Psoas muscle (tissue), 8 donors: ENCODE measurements around the gene OR2A5. TPM values are rescaled to one million over a fixed set of nuclear protein-coding genes. Genes with fewer than 3 reads are reported as not detected.

Experiments
- ATAC-seq, 4 donors: fragments of 200-7000 bp; cut with Tn5 transposase; one replicate each; pipeline ENCODE4 v1.9.1; 2020; ENCODE audit warnings: moderate library complexity in 3 of 4, mild to moderate bottlenecking in 2 of 4
- DNase-seq, 2 donors: peaks; one replicate each; pipeline ENCODE4 v3.0.0-alpha.2; 2020
- H3K27ac ChIP-seq: fragments of 200-600 bp; one replicate; pipeline ENCODE4 v1.8.0; 2022
- H3K27me3 ChIP-seq, 3 donors: fragments of 200-600 bp in 1 of 3; one replicate each; pipeline versions ENCODE4 v1.6.1 to v1.8.0; 2013 to 2022; ENCODE audit warnings: low read length in 2 of 3, mild to moderate bottlenecking in 2 of 3, moderate library complexity in 1 of 3; ENCODE audit not compliant: insufficient read depth in 3 of 3
- H3K36me3 ChIP-seq, 2 donors: fragments of 200-600 bp in 1 of 2; one replicate each; pipeline versions ENCODE4 v1.6.1 to v1.8.0; 2013 to 2022; ENCODE audit warnings: low read depth in 1 of 2, mild to moderate bottlenecking in 1 of 2, moderate library complexity in 1 of 2; ENCODE audit not compliant: insufficient read depth in 1 of 2
- H3K4me1 ChIP-seq: fragments of 200-600 bp; one replicate; pipeline ENCODE4 v1.8.0; 2022
- H3K4me3 ChIP-seq: fragments of 200-600 bp; one replicate; pipeline ENCODE4 v1.8.0; 2022; ENCODE audit warnings: mild to moderate bottlenecking
- H3K9me3 ChIP-seq: fragments of 200-600 bp; one replicate; pipeline ENCODE4 v1.8.0; 2022
- WGBS, 3 donors: extraction: QIAGEN DNeasy Blood & Tissue Kit; methylation state at CpG; one replicate each; pipeline versions ENCODE4 v1.1.6 to v1.1.7; 2013; 5-methylcytosine and 5-hydroxymethylcytosine counted together
- intact Hi-C, 2 donors: fragments of 100-400 bp; cut with DNase I; formaldehyde crosslinking; loops; one replicate each; pipeline versions ENCODE4 v1.11.0 to v1.14.2; 2022
- long read RNA-seq, 2 donors: library from polyadenylated mRNA; unstranded; transcript quantifications; one replicate each; pipeline ENCODE4 v2.0.0, GENCODE V29; 2021
- polyA plus RNA-seq, 3 donors: library from polyadenylated mRNA; stranded (reverse); fragments of 200-250 nt; gene quantifications; one replicate each; pipeline ENCODE4 v1.2.3, GENCODE V29; 2013
- total RNA-seq, 4 donors: library from RNA; stranded (reverse); fragmentation: NEBNext Ultra II Directional in 2 of 4; extraction: Animal tissue kit (Norgen Biotek cat#: 25700) in 2 of 4; gene quantifications; one replicate each; pipeline versions ENCODE4 v1.2.1 to v1.2.4, GENCODE V29; 2021 to 2023
- TF ChIP-seq, protein P1 (sequence below): fragments of 200-600 bp; IDR thresholded peaks from one replicate; pipeline ENCODE4 v1.8.0; 2022; ENCODE audit warnings: antibody characterized with exemption
- donor health status: healthy with polysubstance abuse.
- donor health status: DM: no; HTN: no; CAD: no; lungs with moderate emphysema.
- donor health status: Bipolar disorder and iron deficiency.
- donor health status: healthy.
- donor health status: DM: yes; HTN: yes; CAD: no.
- donor health status: DM: no; HTN: no; CAD: no.
- donor health status: DM: no; HTN: no; CAD: no.
- donor health status: DM: yes; HTN: yes; CAD: no.

Gene OR2A5, protein sequence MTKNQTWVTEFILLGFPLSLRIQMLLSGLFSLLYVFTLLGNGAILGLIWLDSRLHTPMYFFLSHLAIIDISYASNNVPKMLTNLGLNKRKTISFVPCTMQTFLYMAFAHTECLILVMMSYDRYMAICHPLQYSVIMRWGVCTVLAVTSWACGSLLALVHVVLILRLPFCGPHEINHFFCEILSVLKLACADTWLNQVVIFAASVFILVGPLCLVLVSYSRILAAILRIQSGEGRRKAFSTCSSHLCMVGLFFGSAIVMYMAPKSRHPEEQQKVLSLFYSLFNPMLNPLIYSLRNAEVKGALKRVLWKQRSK
- not detected for total RNA-seq
- polyA plus RNA-seq: not detected
- long read RNA-seq, donor 1: 0 reads
- long read RNA-seq, donor 2: 0 reads

- ATAC-seq (no peak), DNase-seq (no peak)
- Histone ChIP-seq H3K27ac (no peak within 1 kb of the TSS), H3K36me3 (no peaks in the 10 kb centered on the region), H3K4me3 (no peak within 1 kb of the TSS), H3K27me3 (no peaks in the 10 kb centered on the region), H3K4me1 (no peaks in the 10 kb centered on the region), H3K9me3 (no peaks in the 10 kb centered on the region)
- TF ChIP-seq, protein P1, sequence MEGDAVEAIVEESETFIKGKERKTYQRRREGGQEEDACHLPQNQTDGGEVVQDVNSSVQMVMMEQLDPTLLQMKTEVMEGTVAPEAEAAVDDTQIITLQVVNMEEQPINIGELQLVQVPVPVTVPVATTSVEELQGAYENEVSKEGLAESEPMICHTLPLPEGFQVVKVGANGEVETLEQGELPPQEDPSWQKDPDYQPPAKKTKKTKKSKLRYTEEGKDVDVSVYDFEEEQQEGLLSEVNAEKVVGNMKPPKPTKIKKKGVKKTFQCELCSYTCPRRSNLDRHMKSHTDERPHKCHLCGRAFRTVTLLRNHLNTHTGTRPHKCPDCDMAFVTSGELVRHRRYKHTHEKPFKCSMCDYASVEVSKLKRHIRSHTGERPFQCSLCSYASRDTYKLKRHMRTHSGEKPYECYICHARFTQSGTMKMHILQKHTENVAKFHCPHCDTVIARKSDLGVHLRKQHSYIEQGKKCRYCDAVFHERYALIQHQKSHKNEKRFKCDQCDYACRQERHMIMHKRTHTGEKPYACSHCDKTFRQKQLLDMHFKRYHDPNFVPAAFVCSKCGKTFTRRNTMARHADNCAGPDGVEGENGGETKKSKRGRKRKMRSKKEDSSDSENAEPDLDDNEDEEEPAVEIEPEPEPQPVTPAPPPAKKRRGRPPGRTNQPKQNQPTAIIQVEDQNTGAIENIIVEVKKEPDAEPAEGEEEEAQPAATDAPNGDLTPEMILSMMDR: no peak
- intact Hi-C loops: no loop called here
- WGBS, 3 donors: 16 to 23% (median 18%) methylated on average over 1 of the region's 1 CpG
Observed at GRCh38 chr7:144048648-144049047, at the start of gene OR2A5. Gene OR2A5, plus strand, starts transcription at chr7:144048948. Its CDS starts 1,454 bp downstream, at chr7:144050402.

GRCh38 chr7:144000020-144000419 lies 48.7 kb upstream of the OR2A5 start, which contains the start of gene OR6B1:
Gene OR6B1, plus strand, starts transcription at chr7:144000320. Its CDS starts 3,677 bp downstream, at chr7:144003997.
- H3K9me3 ChIP-seq: no peaks in the 10 kb centered on the region
- intact Hi-C loops: no loop called here
- no peak within 1 kb of the TSS for H3K27ac ChIP-seq
- ATAC-seq: no peak
- H3K27me3 ChIP-seq: no peaks in the 10 kb centered on the region
- no peaks in the 10 kb centered on the region for H3K36me3 ChIP-seq
- no peaks in the 10 kb centered on the region for H3K4me1 ChIP-seq
- DNase-seq: no peak
- TF ChIP-seq, protein P1: no peak
- H3K4me3 ChIP-seq: no peak within 1 kb of the TSS
- 84 to 88% (median 86%) methylated on average over 4 of the region's 4 CpGs for WGBS, 3 donors

DNA sequence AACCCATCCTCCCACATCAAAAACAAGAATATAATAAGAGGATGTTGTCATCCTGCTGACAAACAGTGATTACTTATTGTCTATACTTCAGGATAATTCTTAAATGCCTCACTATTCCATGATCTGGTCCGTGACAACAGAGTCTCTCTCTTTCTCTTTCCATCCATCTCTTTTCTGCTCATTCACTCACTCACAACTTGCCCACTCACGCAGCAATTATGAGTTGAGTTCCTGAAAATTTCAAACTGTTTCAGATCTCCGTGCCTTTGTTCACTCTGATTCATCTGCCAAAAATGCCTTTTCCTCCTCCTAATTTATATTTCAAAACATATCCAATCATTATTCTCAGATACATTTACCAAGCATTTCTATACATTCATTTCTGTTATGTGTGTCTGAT lies 47.2 kb upstream of the OR2A5 start:
- WGBS, 3 donors: 47 to 64% (median 57%) methylated on average over 3 of the region's 3 CpGs

GRCh38 chr7:144004703-144005102 lies 44.0 kb upstream of the OR2A5 start:
- Histone ChIP-seq H3K4me1 (no peaks in the 10 kb centered on the region), H3K4me3 (no peak overlapping the region), H3K27ac (no peak overlapping the region), H3K36me3 (no peaks in the 10 kb centered on the region), H3K9me3 (no peaks in the 10 kb centered on the region), H3K27me3 (no peaks in the 10 kb centered on the region)
- TF ChIP-seq, protein P1: no peak
- intact Hi-C loops: no loop called here
- WGBS, 3 donors: 74 to 86% (median 78%) methylated on average over 5 of the region's 5 CpGs
- DNase-seq (no peak), ATAC-seq (no peak)

More for the DNA sequence above, 47.2 kb upstream of the OR2A5 start:
- no peak overlapping the region for H3K27ac ChIP-seq
- H3K4me3 ChIP-seq: no peak overlapping the region
- DNase-seq (no peak), ATAC-seq (no peak)
- no peaks in the 10 kb centered on the region for H3K27me3 ChIP-seq
- TF ChIP-seq, protein P1: no peak
- no peaks in the 10 kb centered on the region for H3K9me3 ChIP-seq
- H3K36me3 ChIP-seq: no peaks in the 10 kb centered on the region
- intact Hi-C loops: no loop called here
- H3K4me1 ChIP-seq: no peaks in the 10 kb centered on the region
